ENCODE results near the gene LRRC19. TPM values are rescaled to one million over a fixed set of nuclear protein-coding genes. Genes with fewer than 3 reads are reported as not detected.

LRRC19 gene
- total RNA-seq, 2 experiments from 2014 or later, result not detected

DNA sequence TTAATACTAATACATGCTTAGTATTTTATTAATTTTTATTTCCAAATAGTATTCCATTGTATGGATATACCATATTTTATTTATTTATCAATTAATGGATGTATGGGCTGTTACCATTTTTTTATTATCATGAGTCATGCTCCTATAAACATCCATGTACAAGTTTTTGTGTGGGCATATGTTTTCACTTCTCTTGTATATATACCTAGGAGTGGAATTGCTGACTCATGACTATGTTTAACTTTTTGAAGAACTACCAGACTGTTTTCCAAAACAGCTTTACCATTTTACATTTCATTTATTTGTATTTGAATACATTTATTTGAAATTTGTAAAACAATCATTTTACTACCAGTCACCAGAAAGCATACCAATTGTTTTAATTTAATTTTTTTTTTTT, 14.1 kb upstream of the LRRC19 start:
- TF ChIP-seq, protein P1, sequence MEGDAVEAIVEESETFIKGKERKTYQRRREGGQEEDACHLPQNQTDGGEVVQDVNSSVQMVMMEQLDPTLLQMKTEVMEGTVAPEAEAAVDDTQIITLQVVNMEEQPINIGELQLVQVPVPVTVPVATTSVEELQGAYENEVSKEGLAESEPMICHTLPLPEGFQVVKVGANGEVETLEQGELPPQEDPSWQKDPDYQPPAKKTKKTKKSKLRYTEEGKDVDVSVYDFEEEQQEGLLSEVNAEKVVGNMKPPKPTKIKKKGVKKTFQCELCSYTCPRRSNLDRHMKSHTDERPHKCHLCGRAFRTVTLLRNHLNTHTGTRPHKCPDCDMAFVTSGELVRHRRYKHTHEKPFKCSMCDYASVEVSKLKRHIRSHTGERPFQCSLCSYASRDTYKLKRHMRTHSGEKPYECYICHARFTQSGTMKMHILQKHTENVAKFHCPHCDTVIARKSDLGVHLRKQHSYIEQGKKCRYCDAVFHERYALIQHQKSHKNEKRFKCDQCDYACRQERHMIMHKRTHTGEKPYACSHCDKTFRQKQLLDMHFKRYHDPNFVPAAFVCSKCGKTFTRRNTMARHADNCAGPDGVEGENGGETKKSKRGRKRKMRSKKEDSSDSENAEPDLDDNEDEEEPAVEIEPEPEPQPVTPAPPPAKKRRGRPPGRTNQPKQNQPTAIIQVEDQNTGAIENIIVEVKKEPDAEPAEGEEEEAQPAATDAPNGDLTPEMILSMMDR (IDR thresholded peaks at IDR 0.05), result no peak
- H3K4me1 Mint-ChIP-seq (ENCODE audit: low read depth), result no peaks in the 10 kb centered on the region
- H3K27ac Mint-ChIP-seq, result no peak overlapping the region
- peaks cover 69% of the 10 kb centered on the region for H3K36me3 Mint-ChIP-seq (ENCODE audit: low read depth)
- ChIA-PET POLR2A (no interaction called here), CTCF (interaction anchor here (0.7 kb wide), 1 partner anchor 1928 kb away, joined by 3 read pairs; no protein-coding TSS in a partner anchor)
- no peak for ATAC-seq (ENCODE audit: poor library complexity)
- H3K4me3 Mint-ChIP-seq, result no peak overlapping the region
- Histone ChIP-seq H3K9me3 (ENCODE audit: control insufficient read depth in 1 of 2, insufficient read depth in 1 of 2, low read length in 2 of 2) (no peaks in the 10 kb centered on the region), H3K4me3 (ENCODE audit: low read length) (no peak overlapping the region), H3K36me3 (ENCODE audit: insufficient read depth, low read length) (peaks cover 17% of the 10 kb centered on the region), H3K27ac (ENCODE audit: low read depth in 1 of 2, low read length in 2 of 2) (no peak overlapping the region), H3K4me1 (ENCODE audit: insufficient read depth, low read length) (no peaks in the 10 kb centered on the region), H3K27me3 (ENCODE audit: control insufficient read depth in 1 of 2, insufficient read depth in 2 of 2, low read length in 2 of 2) (no peaks in the 10 kb centered on the region)
- H3K9me3 Mint-ChIP-seq, result no peaks in the 10 kb centered on the region
- DNase-seq, result no peak
- intact Hi-C loops (cut with DNase I, micrococcal nuclease), result no loop called here
- H3K27me3 Mint-ChIP-seq, result no peaks in the 10 kb centered on the region

DNA sequence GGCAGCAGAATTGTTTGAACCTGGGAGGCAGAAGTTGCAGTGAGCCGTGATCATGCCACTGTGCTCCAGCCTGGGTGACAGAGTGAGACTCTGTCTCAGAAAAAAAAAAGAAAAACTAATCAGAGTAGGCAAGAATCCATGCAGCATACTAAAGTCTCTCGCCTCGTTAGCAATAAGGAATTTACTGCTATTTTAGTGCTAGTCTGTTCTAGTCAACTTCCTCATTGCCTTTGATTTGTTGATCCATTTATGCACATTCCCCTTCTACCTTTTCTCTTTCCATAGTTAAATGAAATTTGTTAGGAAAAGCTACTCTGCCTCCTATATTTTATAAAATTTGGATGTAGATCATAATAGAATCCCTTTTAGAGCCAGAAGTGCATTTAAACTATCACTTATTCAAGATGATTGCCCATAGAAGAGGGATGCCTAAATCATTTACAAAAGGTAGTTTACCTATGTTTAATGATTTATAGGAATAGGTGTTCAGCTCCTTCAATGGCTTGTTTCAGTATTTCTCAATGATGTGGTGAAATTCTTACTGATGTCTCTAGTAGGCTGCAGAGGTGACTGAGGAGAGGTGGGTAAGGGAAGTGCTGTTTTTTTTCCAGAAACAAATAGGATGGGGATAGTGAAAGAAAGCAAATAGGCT, 1.9 kb downstream of the LRRC19 start:
- no peak overlapping the region for H3K4me3 Mint-ChIP-seq
- DNase-seq (no peak), ATAC-seq (ENCODE audit: poor library complexity) (no peak)
- Histone ChIP-seq H3K4me1 (ENCODE audit: insufficient read depth, low read length) (no peaks in the 10 kb centered on the region), H3K27me3 (ENCODE audit: control insufficient read depth in 1 of 2, insufficient read depth in 2 of 2, low read length in 2 of 2) (no peaks in the 10 kb centered on the region), H3K9me3 (ENCODE audit: control insufficient read depth in 1 of 2, insufficient read depth in 1 of 2, low read length in 2 of 2) (no peaks in the 10 kb centered on the region), H3K4me3 (ENCODE audit: low read length) (no peak overlapping the region), H3K36me3 (ENCODE audit: insufficient read depth, low read length) (no peaks in the 10 kb centered on the region), H3K27ac (ENCODE audit: low read depth in 1 of 2, low read length in 2 of 2) (no peak overlapping the region)
- H3K9me3 Mint-ChIP-seq, result no peaks in the 10 kb centered on the region
- TF ChIP-seq, protein P1 (IDR thresholded peaks at IDR 0.05), result no peak
- H3K27me3 Mint-ChIP-seq, result no peaks in the 10 kb centered on the region
- POLR2A ChIA-PET, result no interaction called here
- intact Hi-C loops (cut with DNase I, micrococcal nuclease), result no loop called here
- no peaks in the 10 kb centered on the region for H3K4me1 Mint-ChIP-seq (ENCODE audit: low read depth)
- H3K27ac Mint-ChIP-seq, result no peak overlapping the region
- no peaks in the 10 kb centered on the region for H3K36me3 Mint-ChIP-seq (ENCODE audit: low read depth)
- CTCF ChIA-PET, result no interaction called here

DNA sequence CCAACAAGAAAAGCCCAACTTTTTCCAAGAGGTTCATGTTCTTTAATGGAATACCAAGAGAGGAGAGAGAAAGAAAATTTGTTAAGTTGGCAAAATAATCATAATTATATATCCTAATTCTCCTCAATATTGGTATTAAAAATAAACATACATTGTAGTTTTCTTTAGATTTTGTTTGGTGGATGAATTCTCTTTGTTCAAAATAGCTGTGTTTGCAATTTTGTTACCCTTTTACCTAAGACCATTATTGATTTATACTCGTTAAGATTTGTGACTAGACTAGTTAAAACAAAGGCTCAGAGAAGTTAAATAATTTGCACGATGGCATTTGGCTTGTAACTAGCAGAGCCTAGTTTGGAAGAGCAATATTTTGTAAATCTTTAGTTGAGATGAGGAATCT, 9.7 kb downstream of the LRRC19 start:
- H3K9me3 Mint-ChIP-seq, result no peaks in the 10 kb centered on the region
- no peak overlapping the region for H3K4me3 ChIP-seq (ENCODE audit: low read length)
- no peaks in the 10 kb centered on the region for H3K4me1 ChIP-seq (ENCODE audit: insufficient read depth, low read length)
- no peak overlapping the region for H3K27ac ChIP-seq (ENCODE audit: low read depth in 1 of 2, low read length in 2 of 2)
- no peaks in the 10 kb centered on the region for H3K27me3 Mint-ChIP-seq
- TF ChIP-seq, protein P1 (IDR thresholded peaks at IDR 0.05), result no peak
- CTCF ChIA-PET, result no interaction called here
- intact Hi-C loops (cut with DNase I, micrococcal nuclease), result no loop called here
- H3K27ac Mint-ChIP-seq, result no peak overlapping the region
- POLR2A ChIA-PET, result no interaction called here
- peaks cover 3% of the 10 kb centered on the region for H3K36me3 Mint-ChIP-seq (ENCODE audit: low read depth)
- ATAC-seq (ENCODE audit: poor library complexity), result no peak
- H3K36me3 ChIP-seq (ENCODE audit: insufficient read depth, low read length), result no peaks in the 10 kb centered on the region
- no peaks in the 10 kb centered on the region for H3K9me3 ChIP-seq (ENCODE audit: control insufficient read depth in 1 of 2, insufficient read depth in 1 of 2, low read length in 2 of 2)
- no peaks in the 10 kb centered on the region for H3K4me1 Mint-ChIP-seq (ENCODE audit: low read depth)
- no peak for DNase-seq
- no peak overlapping the region for H3K4me3 Mint-ChIP-seq
- no peaks in the 10 kb centered on the region for H3K27me3 ChIP-seq (ENCODE audit: control insufficient read depth in 1 of 2, insufficient read depth in 2 of 2, low read length in 2 of 2)

Measured in CD4-positive, alpha-beta T cell (primary cell).